CD4-positive, alpha-beta T cell (primary cell): Measurements from ENCODE around the gene RPTOR. TPM values are rescaled to one million over a fixed set of nuclear protein-coding genes. Genes with fewer than 3 reads are reported as not detected.

ENCODE experiments used
- ATAC-seq: fragments of 200-7000 bp; cut with Tn5 transposase; one replicate; pipeline ENCODE4 v1.10.0; 2022; ENCODE audit warnings: mild to moderate bottlenecking; ENCODE audit not compliant: poor library complexity
- CTCF ChIA-PET: fragments of 350-600 bp; sonication (Branson Sonifier 250); formaldehyde crosslinking; loops from one replicate; lab custom pipeline; 2021; ENCODE audit warnings: antibody characterized with exemption, inconsistent platforms; lab: Charles Lee
- POLR2A ChIA-PET: fragments of 350-600 bp; sonication (Branson Sonifier 250); formaldehyde crosslinking; loops from one replicate; lab custom pipeline; 2021; ENCODE audit warnings: antibody characterized with exemption, inconsistent platforms; lab: Charles Lee
- DNase-seq, 14 experiments: peaks; one replicate each; pipeline ENCODE4 v3.0.0-alpha.2; 2013 to 2020; ENCODE audit warnings: mixed read lengths in 2 of 14
- H3K27ac ChIP-seq, 2 donors: one replicate each; pipeline versions ENCODE4 v1.5.1 to v1.7.0; 2013; ENCODE audit warnings: low read length in 2 of 2, low read depth in 1 of 2, mild to moderate bottlenecking in 1 of 2
- H3K27me3 ChIP-seq, 2 experiments: 1 replicate in 1 of 2; 2 replicates in 1 of 2; pipeline versions ENCODE4 v1.6.1 to v1.7.0; 2013; ENCODE audit warnings: low read length in 2 of 2, control low read depth in 1 of 2, mild to moderate bottlenecking in 1 of 2, moderate library complexity in 1 of 2; ENCODE audit not compliant: insufficient read depth in 2 of 2, control insufficient read depth in 1 of 2
- H3K36me3 ChIP-seq: one replicate; pipeline ENCODE4 v1.6.1; 2013; ENCODE audit warnings: low read length, control low read depth; ENCODE audit not compliant: insufficient read depth
- H3K4me1 ChIP-seq: one replicate; pipeline ENCODE4 v1.6.1; 2013; ENCODE audit warnings: low read length, control low read depth; ENCODE audit not compliant: insufficient read depth
- H3K4me3 ChIP-seq: one replicate; pipeline ENCODE4 v1.5.1; 2013; ENCODE audit warnings: mild to moderate bottlenecking, low read length, moderate library complexity
- H3K9me3 ChIP-seq, 2 experiments: 1 replicate in 1 of 2; 2 replicates in 1 of 2; pipeline versions ENCODE4 v1.6.1 to v1.7.0; 2013; ENCODE audit warnings: low read length in 2 of 2, mild to moderate bottlenecking in 2 of 2, control low read depth in 1 of 2, moderate library complexity in 1 of 2; ENCODE audit not compliant: control insufficient read depth in 1 of 2, insufficient read depth in 1 of 2
- H3K27ac Mint-ChIP-seq: one replicate; pipeline ENCODE4 v1.8.0; 2020; ENCODE audit warnings: mixed read lengths
- H3K27me3 Mint-ChIP-seq: one replicate; pipeline ENCODE4 v1.8.0; 2021; ENCODE audit warnings: mixed read lengths
- H3K36me3 Mint-ChIP-seq: one replicate; pipeline ENCODE4 v1.8.0; 2021; ENCODE audit warnings: low read depth, mixed read lengths
- H3K4me1 Mint-ChIP-seq: one replicate; pipeline ENCODE4 v1.8.0; 2021; ENCODE audit warnings: low read depth, mixed read lengths
- H3K4me3 Mint-ChIP-seq: one replicate; pipeline ENCODE4 v1.8.0; 2020; ENCODE audit warnings: mild to moderate bottlenecking, mixed read lengths
- H3K9me3 Mint-ChIP-seq: one replicate; pipeline ENCODE4 v1.8.0; 2020; ENCODE audit warnings: mixed read lengths
- CTCF ChIP-seq: fragments of 200-600 bp; IDR thresholded peaks from one replicate; pipeline ENCODE4 v1.8.0; 2022; ENCODE audit warnings: antibody characterized with exemption, mild to moderate bottlenecking
- intact Hi-C, 2 experiments: fragments of 100-400 bp; cut with DNase I in 1 of 2; cut with micrococcal nuclease in 1 of 2; formaldehyde crosslinking; loops; one replicate each; pipeline versions ENCODE4 v1.15.1 to v1.9.0; 2023 to 2025; cut with DNase I, micrococcal nuclease
- total RNA-seq, 174 experiments: library from RNA in 2 of 174; stranded (reverse) in 2 of 174; gene quantifications; one replicate each; pipeline ENCODE4 v1.2.3 and lab custom pipeline; 2021 to 2026

Gene RPTOR
- total RNA-seq, 2 experiments from 2014 or later: 45.0 to 47.1 TPM

GRCh38 chr17:80656590-80656989 lies 112.0 kb downstream of the RPTOR start:
- CTCF ChIA-PET: no interaction called here
- H3K4me1 Mint-ChIP-seq: peaks cover 38% of the 10 kb centered on the region

GRCh38 chr17:80657561-80657960 lies 112.9 kb downstream of the RPTOR start:
- Mint-ChIP-seq H3K36me3 (peaks cover 21% of the 10 kb centered on the region), H3K4me1 (peaks cover 42% of the 10 kb centered on the region)
- POLR2A ChIA-PET: interaction anchor here (0.6 kb wide), 1 partner anchor 82 kb away, joined by 3 read pairs; no protein-coding TSS in a partner anchor

More at GRCh38 chr17:80656590-80656989, 112.0 kb downstream of the RPTOR start:
- intact Hi-C loops: no loop called here
- Histone ChIP-seq H3K36me3 (no peaks in the 10 kb centered on the region), H3K4me1 (peaks cover 7% of the 10 kb centered on the region), H3K27me3 (no peaks in the 10 kb centered on the region), H3K27ac (no peak overlapping the region), H3K4me3 (no peak overlapping the region), H3K9me3 (peaks cover 4 to 13% of the 10 kb centered on the region in 2 experiments)
- peaks cover 22% of the 10 kb centered on the region for H3K36me3 Mint-ChIP-seq
- no peak for TF ChIP-seq CTCF
- no peaks in the 10 kb centered on the region for H3K9me3 Mint-ChIP-seq
- H3K4me3 Mint-ChIP-seq: no peak overlapping the region
- POLR2A ChIA-PET: interaction anchor here (0.7 kb wide), 1 partner anchor 9 kb away, joined by 4 read pairs; no protein-coding TSS in a partner anchor
- DNase-seq: no peak
- ATAC-seq: no peak
- no peak overlapping the region for H3K27ac Mint-ChIP-seq
- H3K27me3 Mint-ChIP-seq: no peaks in the 10 kb centered on the region

GRCh38 chr17:80658821-80659220 lies 114.2 kb downstream of the RPTOR start:
- H3K4me1 ChIP-seq: peaks cover 16% of the 10 kb centered on the region
- H3K36me3 ChIP-seq: no peaks in the 10 kb centered on the region
- no peak overlapping the region for H3K4me3 Mint-ChIP-seq
- no peaks in the 10 kb centered on the region for H3K27me3 Mint-ChIP-seq
- peaks cover 4 to 10% of the 10 kb centered on the region in 2 experiments for H3K9me3 ChIP-seq
- no peak overlapping the region for H3K27ac ChIP-seq
- DNase-seq: no peak
- ChIA-PET POLR2A (no interaction called here), CTCF (no interaction called here)
- TF ChIP-seq CTCF: no peak
- intact Hi-C loops: no loop called here
- H3K27me3 ChIP-seq: no peaks in the 10 kb centered on the region
- H3K4me3 ChIP-seq: no peak overlapping the region
- ATAC-seq: no peak
- peaks cover 19% of the 10 kb centered on the region for H3K36me3 Mint-ChIP-seq
- no peaks in the 10 kb centered on the region for H3K9me3 Mint-ChIP-seq
- H3K4me1 Mint-ChIP-seq: peaks cover 49% of the 10 kb centered on the region
- peak overlapping the region; percentile 11 for H3K27ac Mint-ChIP-seq

More at GRCh38 chr17:80657561-80657960, 112.9 kb downstream of the RPTOR start:
- Histone ChIP-seq H3K9me3 (peaks cover 4 to 13% of the 10 kb centered on the region in 2 experiments), H3K4me1 (peaks cover 3% of the 10 kb centered on the region), H3K27me3 (no peaks in the 10 kb centered on the region), H3K27ac (no peak overlapping the region), H3K36me3 (no peaks in the 10 kb centered on the region), H3K4me3 (no peak overlapping the region)
- no peak overlapping the region for H3K27ac Mint-ChIP-seq
- ATAC-seq (no peak), DNase-seq (no peak)
- H3K27me3 Mint-ChIP-seq: no peaks in the 10 kb centered on the region
- H3K4me3 Mint-ChIP-seq: no peak overlapping the region
- CTCF ChIA-PET: no interaction called here
- no peak for TF ChIP-seq CTCF
- intact Hi-C loops: no loop called here
- H3K9me3 Mint-ChIP-seq: no peaks in the 10 kb centered on the region
